ENCODE measurements around the gene C3orf22. TPM values are rescaled to one million over a fixed set of nuclear protein-coding genes. Genes with fewer than 3 reads are reported as not detected.
A peak's percentile ranks its signal among the peaks of the same experiment; 100 is the strongest.

C3orf22 gene
- total RNA-seq, 3 donors from 2014 or later (not counting 1 experiment from before 2014, with no cell fraction given), result not detected

- no peaks in the 10 kb centered on the region for H3K4me1 Mint-ChIP-seq
- ATAC-seq, result peak in 1 of 3 donors; percentile 33
- TF ChIP-seq CTCF (IDR thresholded peaks at IDR 0.05), result no peak
- WGBS (ENCODE audit: insufficient coverage), result 68% methylated on average over 9 of the region's 9 CpGs
- H3K36me3 ChIP-seq (ENCODE audit: control insufficient read depth, insufficient read depth, low read length), result no peaks in the 10 kb centered on the region
- H3K4me1 ChIP-seq (ENCODE audit: control insufficient read depth, insufficient read depth, low read length), result no peaks in the 10 kb centered on the region
- peaks cover 0 to 10% of the 10 kb centered on the region in 2 donors for H3K27me3 Mint-ChIP-seq (ENCODE audit: low read depth in 2 of 2)
- no peaks in the 10 kb centered on the region for H3K9me3 Mint-ChIP-seq
- no peak overlapping the region for H3K4me3 ChIP-seq (ENCODE audit: low read length)
- no peak for DNase-seq
- H3K27ac ChIP-seq (ENCODE audit: low read length), result no peak overlapping the region
- intact Hi-C loops (cut with micrococcal nuclease), result no loop called here
- no peak overlapping the region for H3K4me3 Mint-ChIP-seq
- no peaks in the 10 kb centered on the region for H3K36me3 Mint-ChIP-seq
- H3K27me3 ChIP-seq (ENCODE audit: control insufficient read depth, insufficient read depth, low read length), result no peaks in the 10 kb centered on the region
- no peaks in the 10 kb centered on the region for H3K9me3 ChIP-seq (ENCODE audit: control insufficient read depth, insufficient read depth, low read length)
- H3K27ac Mint-ChIP-seq, result no peak overlapping the region
These were observed 9.9 kb downstream of the C3orf22 start for GRCh38 chr3:126548556-126549466.

GRCh38 chr3:126547721-126548120, 11.0 kb downstream of the C3orf22 start:
- Histone ChIP-seq H3K4me3 (ENCODE audit: low read length) (no peak overlapping the region), H3K36me3 (ENCODE audit: control insufficient read depth, insufficient read depth, low read length) (no peaks in the 10 kb centered on the region), H3K27ac (ENCODE audit: low read length) (no peak overlapping the region), H3K9me3 (ENCODE audit: control insufficient read depth, insufficient read depth, low read length) (no peaks in the 10 kb centered on the region), H3K4me1 (ENCODE audit: control insufficient read depth, insufficient read depth, low read length) (no peaks in the 10 kb centered on the region), H3K27me3 (ENCODE audit: control insufficient read depth, insufficient read depth, low read length) (no peaks in the 10 kb centered on the region)
- H3K27me3 Mint-ChIP-seq (ENCODE audit: low read depth in 2 of 2), result peaks cover 0 to 10% of the 10 kb centered on the region in 2 donors
- H3K4me3 Mint-ChIP-seq, result no peak overlapping the region
- WGBS (ENCODE audit: insufficient coverage), result 100% methylated on average over 1 of the region's 1 CpG
- H3K4me1 Mint-ChIP-seq, result no peaks in the 10 kb centered on the region
- DNase-seq, result no peak
- no peaks in the 10 kb centered on the region for H3K36me3 Mint-ChIP-seq
- intact Hi-C loops (cut with micrococcal nuclease), result no loop called here
- no peak overlapping the region for H3K27ac Mint-ChIP-seq
- no peak for ATAC-seq
- no peak for TF ChIP-seq CTCF (IDR thresholded peaks at IDR 0.05)
- no peaks in the 10 kb centered on the region for H3K9me3 Mint-ChIP-seq

- no peak for DNase-seq
These were observed 12.0 kb downstream of the C3orf22 start for GRCh38 chr3:126546549-126547239.

More at GRCh38 chr3:126546549-126547239, 12.0 kb downstream of the C3orf22 start:
- no peak overlapping the region for H3K4me3 Mint-ChIP-seq
- 92% methylated on average over 8 of the region's 8 CpGs for WGBS (ENCODE audit: insufficient coverage)
- H3K27ac Mint-ChIP-seq, result no peak overlapping the region
- H3K4me1 Mint-ChIP-seq, result no peaks in the 10 kb centered on the region
- peaks cover 0 to 10% of the 10 kb centered on the region in 2 donors for H3K27me3 Mint-ChIP-seq (ENCODE audit: low read depth in 2 of 2)
- Histone ChIP-seq H3K4me1 (ENCODE audit: control insufficient read depth, insufficient read depth, low read length) (no peaks in the 10 kb centered on the region), H3K9me3 (ENCODE audit: control insufficient read depth, insufficient read depth, low read length) (no peaks in the 10 kb centered on the region), H3K4me3 (ENCODE audit: low read length) (no peak overlapping the region), H3K27me3 (ENCODE audit: control insufficient read depth, insufficient read depth, low read length) (no peaks in the 10 kb centered on the region), H3K36me3 (ENCODE audit: control insufficient read depth, insufficient read depth, low read length) (no peaks in the 10 kb centered on the region), H3K27ac (ENCODE audit: low read length) (no peak overlapping the region)
- intact Hi-C loops (cut with micrococcal nuclease), result no loop called here
- H3K36me3 Mint-ChIP-seq, result no peaks in the 10 kb centered on the region
- no peaks in the 10 kb centered on the region for H3K9me3 Mint-ChIP-seq
- no peak for ATAC-seq
- no peak for TF ChIP-seq CTCF (IDR thresholded peaks at IDR 0.05)
